Fibroblast of lung (primary cell): ENCODE results near the gene N4BP2L1.

ENCODE experiments used
- CTCF ChIP-seq, 2 donors: IDR thresholded peaks in 1 of 2; conservative IDR thresholded peaks in 1 of 2; 1 replicate in 1 of 2; 2 replicates in 1 of 2; pipeline ENCODE4 v1.5.1; 2011 to 2012; ENCODE audit warnings: low read length in 2 of 2, control low read depth in 1 of 2, inconsistent platforms in 1 of 2, low read depth in 1 of 2, mild to moderate bottlenecking in 1 of 2
- EZH2 ChIP-seq: IDR thresholded peaks from 2 replicates; pipeline ENCODE4 v1.5.1; 2012; ENCODE audit warnings: low read length, control low read depth, mild to moderate bottlenecking; ENCODE audit errors: missing control alignments

- TF ChIP-seq CTCF (conservative IDR thresholded peaks at IDR 0.05 in 1 of 2, IDR thresholded peaks at IDR 0.05 in 1 of 2; ENCODE audit: low read depth in 1 of 2, low read length in 2 of 2) (no peak), EZH2 (no peak)
Measured at GRCh38 chr13:32476892-32477291, 49.0 kb upstream of the N4BP2L1 start.
